K562 (cell line): Measurements from ENCODE around the gene NOPCHAP1. TPM values are rescaled to one million over a fixed set of nuclear protein-coding genes. Genes with fewer than 3 reads are reported as not detected.

ENCODE experiments used
- HLTF ChIP-seq: fragments of 450-650 bp; IDR thresholded peaks from 2 replicates; pipeline ENCODE4 v1.6.1; 2016
- NFYB ChIP-seq: IDR thresholded peaks from 2 replicates; pipeline ENCODE4 v1.6.1; 2011; ENCODE audit warnings: mild to moderate bottlenecking, moderate library complexity; ENCODE audit not compliant: insufficient read length; ENCODE audit errors: extremely low read depth
- TGIF2 ChIP-seq: sonication (generic); formaldehyde crosslinking; IDR thresholded peaks from 2 replicates; pipeline ENCODE4 v1.8.1; 2022; ENCODE audit warnings: mild to moderate bottlenecking, missing genetic modification reagents, moderate library complexity
- ZNF175 ChIP-seq: fragments of 200-800 bp; sonication (Bioruptor generic); IDR thresholded peaks from 2 replicates; pipeline ENCODE4 v1.6.1; 2016; ENCODE audit warnings: low read depth, mild to moderate bottlenecking, missing genetic modification characterization, missing compliant biosample characterization
- ZNF584 ChIP-seq: fragments of 200-800 bp; sonication (Bioruptor generic); IDR thresholded peaks from 2 replicates; pipeline ENCODE4 v1.6.1; 2016; ENCODE audit warnings: low read depth, mild to moderate bottlenecking, missing genetic modification characterization, missing compliant biosample characterization
- polyA plus RNA-seq, 8 experiments: library from polyadenylated mRNA; depleted of rRNA in 4 of 8; stranded (reverse) in 5 of 8; unstranded in 3 of 8; fragments of >200 nt; fragmentation: Nextera tagmentation in 2 of 8; fragmentation: Illumina TruSeq in 1 of 8; extraction: Ambion mirVana in 2 of 8; extraction: Trizol in 1 of 8; gene quantifications; 2 replicates each; pipeline versions ENCODE4 v1.2.1 to v1.2.3, GENCODE V29; 2011 to 2014; ENCODE audit warnings: inconsistent platforms in 1 of 8, missing spikeins in 1 of 8
- total RNA-seq, 7 experiments: library from RNA; depleted of rRNA in 6 of 7; stranded (reverse); fragments of >200 nt in 6 of 7; fragmentation: Illumina TruSeq in 2 of 7; extraction: Trizol in 2 of 7; gene quantifications; 2 replicates each; pipeline versions ENCODE4 v1.2.1 to v1.2.3, GENCODE V29; 2011 to 2021; ENCODE audit warnings: low replicate concordance in 1 of 7
- TF ChIP-seq, protein P1 (sequence below): fragments of 450-650 bp; conservative IDR thresholded peaks from 2 replicates; pipeline ENCODE4 v1.6.1; 2016; ENCODE audit warnings: missing genetic modification characterization, low read depth, mild to moderate bottlenecking, missing compliant biosample characterization, moderate library complexity
- TF ChIP-seq, protein P2 (sequence below): fragments of 450-650 bp; IDR thresholded peaks from 2 replicates; pipeline ENCODE4 v1.6.1; 2016; ENCODE audit warnings: low read depth
- TF ChIP-seq, protein P3 (sequence below), 2 experiments: fragments of 250-450 bp in 1 of 2; fragments of 450-650 bp in 1 of 2; sonication (Bioruptor Pico) in 1 of 2; IDR thresholded peaks; 2 replicates each; pipeline versions ENCODE4 v1.6.1 to v1.8.0; 2016 to 2021; ENCODE audit warnings: mild to moderate bottlenecking in 2 of 2, moderate library complexity in 2 of 2, missing compliant biosample characterization in 1 of 2, missing genetic modification characterization in 1 of 2
- TF ChIP-seq, protein P4 (sequence below): IDR thresholded peaks from 2 replicates; pipeline ENCODE4 v1.6.1; 2012; ENCODE audit warnings: low read depth, low read length, improper control_type of control experiment, borderline replicate concordance
- TF ChIP-seq, protein P5 (sequence below), 2 experiments: IDR thresholded peaks; 2 replicates each; pipeline ENCODE4 v1.6.1; 2011; ENCODE audit warnings: borderline replicate concordance in 1 of 2, control low read depth in 1 of 2, low read depth in 1 of 2, low read length in 1 of 2, mild to moderate bottlenecking in 1 of 2, mixed read lengths in 1 of 2, moderate library complexity in 1 of 2; ENCODE audit not compliant: insufficient read depth in 1 of 2, insufficient read length in 1 of 2, poor library complexity in 1 of 2, severe bottlenecking in 1 of 2; ENCODE audit errors: extremely low read depth in 1 of 2

NOPCHAP1 gene
- total and polyA plus RNA-seq, 9 of the 15 experiments (the other 6 are each of a cell fraction or from before 2014, with no cell fraction given): 19.4 to 108 (median 33.4) TPM

DNA sequence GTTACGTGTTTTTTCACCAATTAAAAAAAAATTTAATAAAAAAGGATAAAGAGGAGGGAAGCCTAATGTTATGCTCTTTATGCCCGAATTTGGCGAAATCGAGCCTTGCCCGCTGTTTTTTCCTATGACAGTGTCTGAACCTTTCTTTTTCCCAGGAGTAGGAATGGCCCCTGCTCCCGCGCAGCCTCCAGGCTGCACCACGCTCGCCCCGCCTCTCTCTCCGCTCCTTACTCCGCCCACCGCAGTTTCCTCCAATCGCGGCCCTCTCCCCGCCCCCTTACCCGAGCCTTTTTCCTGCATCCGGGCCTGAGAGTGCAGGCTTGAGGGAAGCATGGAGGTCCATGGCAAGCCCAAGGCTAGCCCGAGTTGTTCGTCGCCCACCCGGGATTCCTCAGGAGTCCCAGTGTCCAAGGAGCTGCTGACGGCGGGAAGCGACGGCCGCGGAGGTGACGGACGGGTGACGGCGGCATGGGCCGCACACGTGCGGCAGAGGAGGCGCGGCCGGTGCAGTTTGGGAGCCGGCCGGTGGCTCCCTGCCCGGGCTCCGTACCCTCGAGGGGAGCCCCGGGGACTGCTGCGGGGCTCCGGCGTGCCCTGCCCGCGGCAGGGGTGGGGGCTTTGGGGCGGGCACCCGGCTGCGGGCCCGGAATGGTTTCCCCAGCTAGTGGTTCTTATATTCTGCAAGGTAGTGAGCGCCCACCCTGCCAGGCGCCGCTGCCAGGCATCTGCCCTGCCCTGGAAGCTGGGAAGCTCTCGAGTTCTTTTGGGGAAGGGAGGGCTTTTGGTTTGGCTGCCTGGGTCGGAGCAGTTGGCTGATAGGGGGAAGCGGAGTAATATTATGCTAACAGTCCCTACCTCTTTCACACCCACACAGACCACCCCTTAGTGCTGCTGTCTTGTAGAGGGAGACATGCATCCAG, at the start of gene NOPCHAP1 (continued):
- TF ChIP-seq, protein P1, sequence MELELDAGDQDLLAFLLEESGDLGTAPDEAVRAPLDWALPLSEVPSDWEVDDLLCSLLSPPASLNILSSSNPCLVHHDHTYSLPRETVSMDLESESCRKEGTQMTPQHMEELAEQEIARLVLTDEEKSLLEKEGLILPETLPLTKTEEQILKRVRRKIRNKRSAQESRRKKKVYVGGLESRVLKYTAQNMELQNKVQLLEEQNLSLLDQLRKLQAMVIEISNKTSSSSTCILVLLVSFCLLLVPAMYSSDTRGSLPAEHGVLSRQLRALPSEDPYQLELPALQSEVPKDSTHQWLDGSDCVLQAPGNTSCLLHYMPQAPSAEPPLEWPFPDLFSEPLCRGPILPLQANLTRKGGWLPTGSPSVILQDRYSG: no peak
- TF ChIP-seq, protein P2, sequence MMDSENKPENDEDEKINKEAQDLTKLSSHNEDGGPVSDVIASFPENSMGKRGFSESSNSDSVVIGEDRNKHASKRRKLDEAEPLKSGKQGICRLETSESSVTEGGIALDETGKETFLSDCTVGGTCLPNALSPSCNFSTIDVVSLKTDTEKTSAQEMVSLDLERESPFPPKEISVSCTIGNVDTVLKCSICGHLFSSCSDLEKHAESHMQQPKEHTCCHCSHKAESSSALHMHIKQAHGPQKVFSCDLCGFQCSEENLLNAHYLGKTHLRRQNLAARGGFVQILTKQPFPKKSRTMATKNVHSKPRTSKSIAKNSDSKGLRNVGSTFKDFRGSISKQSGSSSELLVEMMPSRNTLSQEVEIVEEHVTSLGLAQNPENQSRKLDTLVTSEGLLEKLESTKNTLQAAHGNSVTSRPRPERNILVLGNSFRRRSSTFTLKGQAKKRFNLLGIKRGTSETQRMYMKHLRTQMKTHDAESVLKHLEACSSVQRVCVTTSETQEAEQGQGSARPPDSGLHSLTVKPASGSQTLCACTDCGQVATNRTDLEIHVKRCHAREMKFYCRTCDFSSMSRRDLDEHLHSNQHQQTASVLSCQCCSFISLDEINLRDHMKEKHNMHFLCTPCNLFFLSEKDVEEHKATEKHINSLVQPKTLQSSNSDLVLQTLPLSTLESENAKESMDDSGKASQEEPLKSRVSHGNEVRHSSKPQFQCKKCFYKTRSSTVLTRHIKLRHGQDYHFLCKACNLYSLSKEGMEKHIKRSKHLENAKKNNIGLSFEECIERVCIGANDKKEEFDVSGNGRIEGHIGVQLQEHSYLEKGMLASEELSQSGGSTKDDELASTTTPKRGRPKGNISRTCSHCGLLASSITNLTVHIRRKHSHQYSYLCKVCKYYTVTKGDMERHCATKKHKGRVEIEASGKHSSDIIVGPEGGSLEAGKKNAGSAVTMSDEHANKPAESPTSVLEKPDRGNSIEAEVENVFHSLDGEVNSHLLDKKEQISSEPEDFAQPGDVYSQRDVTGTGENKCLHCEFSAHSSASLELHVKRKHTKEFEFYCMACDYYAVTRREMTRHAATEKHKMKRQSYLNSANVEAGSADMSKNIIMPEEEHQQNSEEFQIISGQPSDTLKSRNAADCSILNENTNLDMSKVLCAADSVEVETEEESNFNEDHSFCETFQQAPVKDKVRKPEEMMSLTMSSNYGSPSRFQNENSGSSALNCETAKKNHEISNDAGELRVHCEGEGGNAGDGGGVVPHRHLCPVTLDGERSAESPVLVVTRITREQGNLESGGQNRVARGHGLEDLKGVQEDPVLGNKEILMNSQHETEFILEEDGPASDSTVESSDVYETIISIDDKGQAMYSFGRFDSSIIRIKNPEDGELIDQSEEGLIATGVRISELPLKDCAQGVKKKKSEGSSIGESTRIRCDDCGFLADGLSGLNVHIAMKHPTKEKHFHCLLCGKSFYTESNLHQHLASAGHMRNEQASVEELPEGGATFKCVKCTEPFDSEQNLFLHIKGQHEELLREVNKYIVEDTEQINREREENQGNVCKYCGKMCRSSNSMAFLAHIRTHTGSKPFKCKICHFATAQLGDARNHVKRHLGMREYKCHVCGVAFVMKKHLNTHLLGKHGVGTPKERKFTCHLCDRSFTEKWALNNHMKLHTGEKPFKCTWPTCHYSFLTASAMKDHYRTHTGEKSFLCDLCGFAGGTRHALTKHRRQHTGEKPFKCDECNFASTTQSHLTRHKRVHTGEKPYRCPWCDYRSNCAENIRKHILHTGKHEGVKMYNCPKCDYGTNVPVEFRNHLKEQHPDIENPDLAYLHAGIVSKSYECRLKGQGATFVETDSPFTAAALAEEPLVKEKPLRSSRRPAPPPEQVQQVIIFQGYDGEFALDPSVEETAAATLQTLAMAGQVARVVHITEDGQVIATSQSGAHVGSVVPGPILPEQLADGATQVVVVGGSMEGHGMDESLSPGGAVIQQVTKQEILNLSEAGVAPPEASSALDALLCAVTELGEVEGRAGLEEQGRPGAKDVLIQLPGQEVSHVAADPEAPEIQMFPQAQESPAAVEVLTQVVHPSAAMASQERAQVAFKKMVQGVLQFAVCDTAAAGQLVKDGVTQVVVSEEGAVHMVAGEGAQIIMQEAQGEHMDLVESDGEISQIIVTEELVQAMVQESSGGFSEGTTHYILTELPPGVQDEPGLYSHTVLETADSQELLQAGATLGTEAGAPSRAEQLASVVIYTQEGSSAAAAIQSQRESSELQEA: 0 out of 2 replicates have a peak, but pooled peaks have one; percentile 17
- peak; percentile 21 for TF ChIP-seq NFYB
- TF ChIP-seq ZNF175 (CRISPR knock-in tag): no peak
- TF ChIP-seq, protein P3, sequence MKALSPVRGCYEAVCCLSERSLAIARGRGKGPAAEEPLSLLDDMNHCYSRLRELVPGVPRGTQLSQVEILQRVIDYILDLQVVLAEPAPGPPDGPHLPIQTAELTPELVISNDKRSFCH (CRISPR knock-in tag; IDR thresholded peaks at IDR 0.05): no peak
- TF ChIP-seq, protein P3 (tag; IDR thresholded peaks at IDR 0.05): 0 out of 2 replicates have a peak, but pooled peaks have one; percentile 24
- TF ChIP-seq HLTF: no peak
- TF ChIP-seq TGIF2 (CRISPR knock-in tag): no peak
- TF ChIP-seq, protein P4, sequence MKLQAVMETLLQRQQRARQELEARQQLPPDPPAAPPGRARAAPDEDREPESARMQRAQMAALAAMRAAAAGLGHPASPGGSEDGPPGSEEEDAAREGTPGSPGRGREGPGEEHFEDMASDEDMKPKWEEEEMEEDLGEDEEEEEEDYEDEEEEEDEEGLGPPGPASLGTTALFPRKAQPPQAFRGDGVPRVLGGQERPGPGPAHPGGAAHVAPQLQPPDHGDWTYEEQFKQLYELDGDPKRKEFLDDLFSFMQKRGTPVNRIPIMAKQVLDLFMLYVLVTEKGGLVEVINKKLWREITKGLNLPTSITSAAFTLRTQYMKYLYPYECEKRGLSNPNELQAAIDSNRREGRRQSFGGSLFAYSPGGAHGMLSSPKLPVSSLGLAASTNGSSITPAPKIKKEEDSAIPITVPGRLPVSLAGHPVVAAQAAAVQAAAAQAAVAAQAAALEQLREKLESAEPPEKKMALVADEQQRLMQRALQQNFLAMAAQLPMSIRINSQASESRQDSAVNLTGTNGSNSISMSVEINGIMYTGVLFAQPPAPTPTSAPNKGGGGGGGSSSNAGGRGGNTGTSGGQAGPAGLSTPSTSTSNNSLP: no peak
- TF ChIP-seq, protein P5, sequence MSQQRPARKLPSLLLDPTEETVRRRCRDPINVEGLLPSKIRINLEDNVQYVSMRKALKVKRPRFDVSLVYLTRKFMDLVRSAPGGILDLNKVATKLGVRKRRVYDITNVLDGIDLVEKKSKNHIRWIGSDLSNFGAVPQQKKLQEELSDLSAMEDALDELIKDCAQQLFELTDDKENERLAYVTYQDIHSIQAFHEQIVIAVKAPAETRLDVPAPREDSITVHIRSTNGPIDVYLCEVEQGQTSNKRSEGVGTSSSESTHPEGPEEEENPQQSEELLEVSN (IDR thresholded peaks at IDR 0.05; ENCODE audit: borderline replicate concordance in 1 of 2, extremely low read depth in 1 of 2, insufficient read depth in 1 of 2, insufficient read length in 1 of 2, low read depth in 1 of 2, low read length in 1 of 2, poor library complexity in 1 of 2, severe bottlenecking in 1 of 2): peak; percentile 41 to 62
- TF ChIP-seq ZNF584 (CRISPR knock-in tag): no peak
